Panc1 (cell line): Measurements from ENCODE around the gene IVNS1ABP. TPM values are rescaled to one million over a fixed set of nuclear protein-coding genes. Genes with fewer than 3 reads are reported as not detected.

Experiments
- ATAC-seq: fragments of 200-7000 bp; cut with Tn5 transposase; 2 replicates; pipeline ENCODE4 v1.9.1; 2020; ENCODE audit warnings: mild to moderate bottlenecking, moderate library complexity
- BruUV-seq: library from RNA; stranded (reverse); fragments of 400-500 nt; replicated peaks from 2 replicates; lab custom pipeline; 2021; lab: Mats Ljungman, UMichigan
- CTCF ChIA-PET: fragments of 300-600 bp; sonication (Branson Sonifier 250); formaldehyde crosslinking; loops from one replicate; lab custom pipeline; 2022; ENCODE audit warnings: antibody characterized with exemption; lab: Charles Lee
- POLR2A ChIA-PET: fragments of 300-600 bp; sonication (Branson Sonifier 250); formaldehyde crosslinking; loops from one replicate; lab custom pipeline; 2022; ENCODE audit warnings: antibody characterized with exemption; lab: Charles Lee
- DNase-seq: peaks from one replicate; pipeline ENCODE4 v3.0.0-alpha.2; 2010; ENCODE audit warnings: low read depth, low spot score
- H3K27ac ChIP-seq: 2 replicates; pipeline ENCODE4 v1.5.1; 2011; ENCODE audit warnings: mild to moderate bottlenecking, low read length, inconsistent platforms
- H3K27me3 ChIP-seq: fragments of 200-500 bp; sonication (Bioruptor generic); 2 replicates; pipeline ENCODE4 v1.6.0; 2014; ENCODE audit warnings: low read length, inconsistent platforms; ENCODE audit not compliant: control insufficient read depth, insufficient read depth
- H3K36me3 ChIP-seq: fragments of 200-500 bp; sonication (Bioruptor generic); 2 replicates; pipeline ENCODE4 v1.5.1; 2014; ENCODE audit warnings: inconsistent platforms, mild to moderate bottlenecking, low read length, moderate library complexity; ENCODE audit not compliant: control insufficient read depth, insufficient read depth
- H3K4me1 ChIP-seq: 2 replicates; pipeline ENCODE4 v1.5.1; 2011; ENCODE audit warnings: inconsistent platforms, mild to moderate bottlenecking, low read length, moderate library complexity; ENCODE audit not compliant: control insufficient read depth, insufficient read depth
- H3K4me3 ChIP-seq, 2 experiments: 2 replicates each; pipeline ENCODE4 v1.5.1; 2011 to 2012; ENCODE audit warnings: low read depth in 2 of 2, low read length in 2 of 2, mild to moderate bottlenecking in 2 of 2, inconsistent platforms in 1 of 2, moderate library complexity in 1 of 2
- H3K9me3 ChIP-seq: fragments of 200-500 bp; sonication (Bioruptor generic); 2 replicates; pipeline ENCODE4 v1.5.1; 2014; ENCODE audit warnings: low read depth, mild to moderate bottlenecking, inconsistent platforms, low read length, moderate library complexity; ENCODE audit not compliant: control insufficient read depth, insufficient read depth
- CTCF ChIP-seq: fragments of 450-650 bp; IDR thresholded peaks from 2 replicates; pipeline ENCODE4 v1.5.1; 2017; ENCODE audit warnings: mild to moderate bottlenecking
- POLR2AphosphoS5 ChIP-seq: IDR thresholded peaks from 2 replicates; pipeline ENCODE4 v1.6.1; 2012; ENCODE audit warnings: mild to moderate bottlenecking, low read depth, low read length, moderate library complexity
- REST ChIP-seq, 2 experiments: IDR thresholded peaks; 2 replicates each; pipeline ENCODE4 v1.6.1; 2011 to 2012; ENCODE audit warnings: low read depth in 2 of 2, control low read depth in 1 of 2, low read length in 1 of 2, mild to moderate bottlenecking in 1 of 2, moderate library complexity in 1 of 2; ENCODE audit not compliant: insufficient read depth in 1 of 2
- SIN3A ChIP-seq: IDR thresholded peaks from 2 replicates; pipeline ENCODE4 v1.6.1; 2012; ENCODE audit warnings: low read depth, mild to moderate bottlenecking, low read length, moderate library complexity, borderline replicate concordance; ENCODE audit not compliant: insufficient read depth
- TCF7L2 ChIP-seq: IDR thresholded peaks from 2 replicates; pipeline ENCODE4 v1.6.1; 2011; ENCODE audit warnings: mild to moderate bottlenecking, low read depth, low read length, inconsistent platforms
- in situ Hi-C: cut with HindIII; loops from 2 replicates; pipeline ENCODE4 v1.10.0; 2016; ENCODE audit warnings: low sequenced_read_pairs, low pct_unique_long_range_greater_than_20kb
- intact Hi-C: fragments of 100-400 bp; cut with micrococcal nuclease; formaldehyde crosslinking; loops from one replicate; pipeline ENCODE4 v1.10.0; 2022; ENCODE audit not compliant: unreplicated experiment
- total RNA-seq: library from RNA; stranded (reverse); gene quantifications from one replicate; pipeline ENCODE4 v1.2.1, GENCODE V29; 2021; ENCODE audit not compliant: unreplicated experiment

IVNS1ABP gene
- total RNA-seq, 1 experiment from 2014 or later, result 70.2 TPM

GRCh38 chr1:185318431-185319138 is 1.5 kb upstream of the IVNS1ABP start:
- DNase-seq, result no peak
- POLR2A ChIA-PET, result no interaction called here
- H3K4me3 ChIP-seq, result peak overlapping the region; percentile 86 to 97; a peak in 2 of 4 replicates
- H3K36me3 ChIP-seq, result no peaks in the 10 kb centered on the region; the same call in 1 of the 2 replicates
- H3K4me1 ChIP-seq, result peaks cover 17% of the 10 kb centered on the region; the same call in 1 of the 2 replicates
- in situ Hi-C loops, result no loop called here
- no peaks in the 10 kb centered on the region for H3K27me3 ChIP-seq
- intact Hi-C loops, result loop anchor here (5.0 to 10.0 kb wide), 3 partner anchors 156 to 364 kb away; no protein-coding TSS in a partner anchor
- ATAC-seq, result no peak
- H3K9me3 ChIP-seq, result no peaks in the 10 kb centered on the region
- H3K27ac ChIP-seq, result peak overlapping the region; percentile 97
- BruUV-seq, result no TSS peak
- TF ChIP-seq SIN3A, result no peak
- no peak for TF ChIP-seq POLR2AphosphoS5
- no peak for TF ChIP-seq CTCF
- no peak for TF ChIP-seq REST (IDR thresholded peaks at IDR 0.05; ENCODE audit: insufficient read depth in 1 of 2, low read depth in 2 of 2, low read length in 1 of 2)
- no peak for TF ChIP-seq TCF7L2
- CTCF ChIA-PET, result no interaction called here

DNA sequence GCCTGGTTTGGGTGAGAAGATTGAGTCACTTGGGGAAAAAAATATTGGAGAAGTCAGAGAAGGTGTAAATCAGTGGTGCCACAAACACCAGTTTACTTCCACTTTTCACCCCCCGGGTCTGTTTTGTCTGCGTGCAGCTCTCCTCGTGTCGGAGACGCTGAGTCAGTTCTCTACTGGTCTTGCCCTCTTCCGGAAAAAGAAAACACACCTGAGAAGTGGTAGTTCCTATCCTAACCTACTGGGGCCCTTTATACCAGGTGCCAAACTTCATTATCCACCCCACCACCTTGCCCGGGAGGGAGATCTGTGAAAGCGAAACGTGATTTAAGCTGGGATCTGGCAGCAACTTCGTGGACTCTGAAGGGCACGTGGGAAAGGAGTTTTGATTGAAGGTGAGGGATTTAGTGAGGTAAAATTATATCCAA is 855 bp upstream of the IVNS1ABP start:
- H3K36me3 ChIP-seq, result no peaks in the 10 kb centered on the region; the same call in 1 of the 2 replicates
- in situ Hi-C loops, result no loop called here
- POLR2A ChIA-PET, result no interaction called here
- H3K4me1 ChIP-seq, result peaks cover 17% of the 10 kb centered on the region; the same call in 1 of the 2 replicates
- peak overlapping the region; percentile 86 to 97 for H3K4me3 ChIP-seq
- no peak; the same call in 1 of the 2 replicates for ATAC-seq
- TF ChIP-seq REST (IDR thresholded peaks at IDR 0.05; ENCODE audit: insufficient read depth in 1 of 2, low read depth in 2 of 2, low read length in 1 of 2) (no peak), CTCF (no peak), SIN3A (no peak), TCF7L2 (no peak), POLR2AphosphoS5 (no peak)
- BruUV-seq, result TSS peak; percentile 88
- no peaks in the 10 kb centered on the region for H3K27me3 ChIP-seq
- peak; percentile 10 for DNase-seq
- peak overlapping the region; percentile 97 for H3K27ac ChIP-seq
- no peaks in the 10 kb centered on the region for H3K9me3 ChIP-seq
- CTCF ChIA-PET, result no interaction called here
- intact Hi-C loops, result loop anchor here (5.0 to 10.0 kb wide), 3 partner anchors 157 to 364 kb away; no protein-coding TSS in a partner anchor
